Osteocyte (in vitro differentiated cells): ENCODE results near the gene CCDC102A. TPM values are rescaled to one million over a fixed set of nuclear protein-coding genes. Genes with fewer than 3 reads are reported as not detected.

ENCODE experiments used
- DNase-seq: peaks from one replicate; pipeline ENCODE4 v3.0.0; 2021; ENCODE audit warnings: mixed read lengths; ENCODE audit not compliant: unreplicated experiment; ENCODE audit errors: extremely low spot score
- H3K27ac Mint-ChIP-seq: one replicate; pipeline ENCODE4 v1.8.0; 2021; ENCODE audit warnings: mild to moderate bottlenecking, mixed read lengths; ENCODE audit not compliant: unreplicated experiment
- H3K27me3 Mint-ChIP-seq: one replicate; pipeline ENCODE4 v1.8.0; 2021; ENCODE audit warnings: mixed read lengths; ENCODE audit not compliant: unreplicated experiment
- H3K36me3 Mint-ChIP-seq: one replicate; pipeline ENCODE4 v1.8.0; 2021; ENCODE audit warnings: mixed read lengths; ENCODE audit not compliant: unreplicated experiment
- H3K4me1 Mint-ChIP-seq: one replicate; pipeline ENCODE4 v1.8.0; 2021; ENCODE audit warnings: mixed read lengths; ENCODE audit not compliant: unreplicated experiment
- H3K4me3 Mint-ChIP-seq: one replicate; pipeline ENCODE4 v1.8.0; 2021; ENCODE audit warnings: mild to moderate bottlenecking, moderate library complexity, mixed read lengths; ENCODE audit not compliant: unreplicated experiment
- H3K9me3 Mint-ChIP-seq: one replicate; pipeline ENCODE4 v1.8.0; 2021; ENCODE audit warnings: mixed read lengths; ENCODE audit not compliant: unreplicated experiment
- CTCF ChIP-seq: fragments of 200-600 bp; sonication (generic); IDR thresholded peaks from 2 replicates; pipeline ENCODE4 v1.5.0; 2021; ENCODE audit warnings: antibody characterized with exemption, mild to moderate bottlenecking, moderate library complexity
- total RNA-seq: library from RNA; stranded (reverse); gene quantifications from 2 replicates; pipeline ENCODE4 v1.2.1, GENCODE V29; 2021

CCDC102A gene
- total RNA-seq, 1 donor from 2014 or later, result 17.2 TPM

- Mint-ChIP-seq H3K4me1 (peaks cover 35% of the 10 kb centered on the region), H3K27me3 (no peaks in the 10 kb centered on the region), H3K4me3 (no peak overlapping the region), H3K36me3 (peaks cover 11% of the 10 kb centered on the region), H3K27ac (no peak overlapping the region), H3K9me3 (no peaks in the 10 kb centered on the region)
- DNase-seq, result no peak
- TF ChIP-seq CTCF, result no peak
These were observed 8.6 kb downstream of the CCDC102A start for GRCh38 chr16:57527610-57528360.

- Mint-ChIP-seq H3K4me3 (no peak overlapping the region), H3K27me3 (no peaks in the 10 kb centered on the region), H3K36me3 (peaks cover 11% of the 10 kb centered on the region), H3K4me1 (peaks cover 27% of the 10 kb centered on the region), H3K27ac (no peak overlapping the region), H3K9me3 (no peaks in the 10 kb centered on the region)
- DNase-seq, result no peak
- no peak for TF ChIP-seq CTCF
These were observed 9.3 kb downstream of the CCDC102A start for GRCh38 chr16:57527027-57527426.

GRCh38 chr16:57526498-57526897 is 9.9 kb downstream of the CCDC102A start:
- Mint-ChIP-seq H3K27ac (no peak overlapping the region), H3K4me3 (no peak overlapping the region), H3K36me3 (peaks cover 11% of the 10 kb centered on the region), H3K9me3 (no peaks in the 10 kb centered on the region), H3K4me1 (peaks cover 22% of the 10 kb centered on the region), H3K27me3 (no peaks in the 10 kb centered on the region)
- no peak for TF ChIP-seq CTCF
- no peak for DNase-seq

- Mint-ChIP-seq H3K27me3 (no peaks in the 10 kb centered on the region), H3K9me3 (no peaks in the 10 kb centered on the region), H3K36me3 (peaks cover 14% of the 10 kb centered on the region), H3K27ac (no peak overlapping the region), H3K4me3 (no peak overlapping the region), H3K4me1 (peaks cover 14% of the 10 kb centered on the region)
- no peak for TF ChIP-seq CTCF
- no peak for DNase-seq
These were observed 10.6 kb downstream of the CCDC102A start for GRCh38 chr16:57525761-57526160.

GRCh38 chr16:57522960-57523359 is 13.4 kb downstream of the CCDC102A start:
- H3K27me3 Mint-ChIP-seq, result no peaks in the 10 kb centered on the region
- DNase-seq, result no peak
- TF ChIP-seq CTCF, result no peak
- H3K4me3 Mint-ChIP-seq, result no peak overlapping the region
- no peaks in the 10 kb centered on the region for H3K4me1 Mint-ChIP-seq
- H3K9me3 Mint-ChIP-seq, result no peaks in the 10 kb centered on the region
- peaks cover 20% of the 10 kb centered on the region for H3K36me3 Mint-ChIP-seq
- no peak overlapping the region for H3K27ac Mint-ChIP-seq
